Ovary (tissue), 3 donors: ENCODE data around the gene PCDHA6.

Experiments used
- CTCF ChIP-seq, 3 donors: fragments of 450-650 bp in 2 of 3; fragments of 200-600 bp in 1 of 3; IDR thresholded peaks; one replicate each; pipeline versions ENCODE4 v1.5.1 to v1.8.0; 2016 to 2022; ENCODE audit warnings: antibody characterized with exemption in 3 of 3, mild to moderate bottlenecking in 1 of 3
- POLR2A ChIP-seq: fragments of 450-650 bp; IDR thresholded peaks from one replicate; pipeline ENCODE4 v1.6.1; 2017; ENCODE audit warnings: antibody characterized with exemption, mild to moderate bottlenecking, moderate library complexity
- donor health status: DM: no; HTN: no; CAD: no.

GRCh38 chr5:140855772-140856674, 28.3 kb downstream of the PCDHA6 start, which contains the start of gene PCDHA10:
- TF ChIP-seq POLR2A (no peak), CTCF (IDR thresholded peaks at IDR 0.05) (no peak)
